Lung microvascular endothelial cell (primary cell): ENCODE data around the gene CCDC175. TPM values are rescaled to one million over a fixed set of nuclear protein-coding genes. Genes with fewer than 3 reads are reported as not detected.

ENCODE experiments used
- DNase-seq, 2 donors: peaks; one replicate each; pipeline versions ENCODE4 v3.0.0 to v3.0.0-alpha.2; 2010; ENCODE audit warnings: low read depth in 2 of 2
- total RNA-seq: library from RNA; depleted of rRNA; stranded (reverse); fragments of >200 nt; gene quantifications from 2 replicates; pipeline ENCODE4 v1.2.1, GENCODE V29; 2014

Gene CCDC175
- total RNA-seq = not detected in 2 replicates

GRCh38 chr14:59576332-59577294, at the start of gene CCDC175:
TSS of gene CCDC175 (minus strand) at chr14:59576812. CDS start at chr14:59576775, 37 bp downstream.
- DNase-seq = peak; percentile 72 to 78

GRCh38 chr14:59622631-59623030, 46.0 kb upstream of the CCDC175 start:
- no peak for DNase-seq

GRCh38 chr14:59619061-59619460, 42.4 kb upstream of the CCDC175 start:
- DNase-seq = no peak

- DNase-seq = no peak
Observed at GRCh38 chr14:59601056-59601455, 24.4 kb upstream of the CCDC175 start.

- no peak for DNase-seq
Observed at GRCh38 chr14:59600211-59600945, 23.8 kb upstream of the CCDC175 start.

- no peak for DNase-seq
Observed at GRCh38 chr14:59595071-59595470, 18.5 kb upstream of the CCDC175 start.

- no peak for DNase-seq
Observed at GRCh38 chr14:59591641-59592370, 15.2 kb upstream of the CCDC175 start.

GRCh38 chr14:59588101-59588500, 11.5 kb upstream of the CCDC175 start:
- DNase-seq = no peak

GRCh38 chr14:59585891-59586554, 9.4 kb upstream of the CCDC175 start:
- DNase-seq = peak in 1 of 2 donors; percentile 54

GRCh38 chr14:59583755-59584154, 7.1 kb upstream of the CCDC175 start:
- no peak for DNase-seq

- DNase-seq = no peak
Observed at GRCh38 chr14:59582845-59583509, 6.4 kb upstream of the CCDC175 start.

GRCh38 chr14:59582161-59582560, 5.5 kb upstream of the CCDC175 start:
- no peak for DNase-seq

GRCh38 chr14:59580911-59581310, 4.3 kb upstream of the CCDC175 start:
- DNase-seq = no peak

GRCh38 chr14:59570122-59570521, 6.5 kb downstream of the CCDC175 start:
- DNase-seq = peak in 1 of 2 donors; percentile 3

GRCh38 chr14:59566725-59567124, 9.9 kb downstream of the CCDC175 start:
- DNase-seq = no peak

- no peak for DNase-seq
Observed at GRCh38 chr14:59566296-59566695, 10.3 kb downstream of the CCDC175 start.

- DNase-seq = no peak
Observed at GRCh38 chr14:59565087-59565486, 11.5 kb downstream of the CCDC175 start.

- no peak for DNase-seq
Observed at GRCh38 chr14:59564366-59564765, 12.2 kb downstream of the CCDC175 start.

- no peak for DNase-seq
Observed at GRCh38 chr14:59547310-59547709, 29.3 kb downstream of the CCDC175 start.

- DNase-seq = no peak
Observed at GRCh38 chr14:59543873-59544272, 32.7 kb downstream of the CCDC175 start.

GRCh38 chr14:59541731-59542130, 34.9 kb downstream of the CCDC175 start:
- no peak for DNase-seq
